ENCODE results near the gene SOD2.
"Not testable (repeated sequence)": the region's sequence is repeated elsewhere in the genome, so short reads cannot be mapped to it uniquely, and the experiment has no call there.

The SOD2 gene

GRCh38 chr6:159719287-159719686, 26.2 kb upstream of the SOD2 start:
- DNase-seq (ENCODE audit: low read depth, low spot score), result no peak
- H3K4me3 ChIP-seq (ENCODE audit: low read length), result no peak overlapping the region

- H3K4me3 ChIP-seq (ENCODE audit: low read length), result no peak overlapping the region
- DNase-seq (ENCODE audit: low read depth, low spot score), result no peak
Measured at GRCh38 chr6:159718634-159719033, 25.6 kb upstream of the SOD2 start.

GRCh38 chr6:159716247-159717096, 23.4 kb upstream of the SOD2 start:
- no peak overlapping the region for H3K4me3 ChIP-seq (ENCODE audit: low read length)

DNA sequence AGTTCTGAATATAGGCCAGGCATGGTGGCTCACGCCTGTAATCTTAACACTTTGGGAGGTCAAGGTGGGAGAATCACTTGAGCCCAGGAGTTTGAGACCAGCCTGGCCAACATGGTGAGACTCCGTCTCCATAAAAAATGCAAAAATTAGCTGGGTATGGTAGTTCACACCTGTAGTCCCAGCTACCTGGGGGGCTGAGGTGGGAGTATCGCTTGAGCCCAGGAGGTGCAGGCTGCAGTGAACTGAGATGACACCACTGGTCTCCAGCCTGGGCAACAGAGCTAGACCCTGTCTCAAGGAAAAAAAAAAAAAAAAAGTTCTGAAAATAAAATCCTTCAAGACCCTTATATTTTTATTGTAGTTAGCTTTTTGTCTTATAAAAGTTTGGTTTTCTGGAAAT, 22.6 kb upstream of the SOD2 start:
- H3K4me3 ChIP-seq (ENCODE audit: low read length), result no peak overlapping the region
- DNase-seq (ENCODE audit: low read depth, low spot score), result no peak

More at GRCh38 chr6:159716247-159717096, 23.4 kb upstream of the SOD2 start:
- DNase-seq (ENCODE audit: low read depth, low spot score), result no peak

DNA sequence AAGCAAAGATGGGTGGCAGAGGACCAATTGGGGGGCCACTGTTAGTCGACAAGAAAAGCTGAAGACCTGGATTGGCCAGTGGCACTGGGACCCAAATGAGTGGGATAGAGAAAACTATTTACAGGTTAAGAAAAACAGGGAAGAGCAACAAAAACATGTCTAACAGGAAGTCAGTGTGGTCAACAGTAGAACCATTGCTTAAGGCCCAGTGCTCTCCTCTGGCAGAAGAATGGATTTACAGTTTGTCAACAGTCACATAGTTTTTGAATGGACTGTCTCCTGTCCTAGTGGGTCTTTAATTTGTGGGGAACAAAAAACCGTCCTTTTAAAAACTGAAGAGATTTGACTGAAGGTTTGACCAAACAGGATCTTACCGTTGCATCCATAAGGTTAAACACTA, 22.1 kb upstream of the SOD2 start:
- no peak overlapping the region for H3K4me3 ChIP-seq (ENCODE audit: low read length)
- DNase-seq (ENCODE audit: low read depth, low spot score), result no peak

DNA sequence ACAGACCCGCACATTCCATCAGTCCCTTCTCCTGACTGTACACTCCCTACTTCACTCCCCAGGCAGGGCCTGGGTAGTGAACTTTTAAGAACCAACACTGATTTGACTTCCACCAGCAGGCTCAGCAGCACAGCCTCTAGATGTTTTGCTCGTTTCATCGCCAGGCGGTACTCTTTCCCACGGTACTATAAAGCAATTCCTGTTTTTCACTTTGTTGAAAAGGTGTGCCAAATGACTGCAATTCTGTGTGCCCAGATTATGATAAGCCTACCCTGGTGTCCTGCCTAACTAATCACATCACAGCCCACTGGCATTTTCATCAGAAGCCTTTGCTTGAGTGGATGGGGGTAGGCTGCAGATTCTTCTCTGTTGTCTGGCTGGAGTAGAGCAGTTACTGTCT, 21.4 kb upstream of the SOD2 start:
- DNase-seq (ENCODE audit: low read depth, low spot score), result no peak
- H3K4me3 ChIP-seq (ENCODE audit: low read length), result no peak overlapping the region

DNA sequence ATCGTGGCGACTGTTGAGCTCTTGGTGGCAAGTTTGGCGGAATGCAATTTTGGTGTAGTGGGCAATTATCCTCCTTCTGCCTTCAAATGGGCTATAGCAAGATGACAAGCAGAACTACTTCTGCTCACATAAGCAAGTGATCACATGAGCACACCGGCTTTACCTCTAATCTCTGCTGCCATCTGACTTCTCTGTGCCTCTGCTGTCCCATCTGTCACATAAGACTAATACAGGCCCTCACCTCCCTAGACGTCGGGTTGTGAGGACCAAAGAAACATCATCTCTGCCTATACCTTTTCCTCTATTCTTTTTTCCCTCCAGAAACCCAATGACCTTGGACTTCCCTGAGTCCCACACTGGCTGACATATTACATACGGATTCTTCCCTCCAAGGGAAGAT, 20.9 kb upstream of the SOD2 start:
- no peak for DNase-seq (ENCODE audit: low read depth, low spot score)
- H3K4me3 ChIP-seq (ENCODE audit: low read length), result no peak overlapping the region

DNA sequence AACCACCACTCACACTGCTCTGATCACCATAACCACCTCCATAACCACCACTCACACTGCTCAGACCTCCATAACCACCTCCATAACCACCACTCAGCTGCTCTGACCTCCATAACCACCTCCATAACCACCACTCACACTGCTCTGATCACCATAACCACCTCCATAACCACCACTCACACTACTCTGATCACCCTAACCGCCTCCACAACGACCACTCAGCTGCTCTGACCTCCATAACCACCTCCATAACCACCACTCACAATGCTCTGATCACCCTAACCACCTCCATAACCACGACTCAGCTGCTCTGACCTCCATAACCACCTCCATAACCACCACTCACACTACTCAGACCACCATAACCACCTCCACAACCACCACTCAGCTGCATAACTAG, 19.3 kb upstream of the SOD2 start:
- DNase-seq (ENCODE audit: low read depth, low spot score); H3K4me3 ChIP-seq (ENCODE audit: low read length): not testable (repeated sequence)

DNA sequence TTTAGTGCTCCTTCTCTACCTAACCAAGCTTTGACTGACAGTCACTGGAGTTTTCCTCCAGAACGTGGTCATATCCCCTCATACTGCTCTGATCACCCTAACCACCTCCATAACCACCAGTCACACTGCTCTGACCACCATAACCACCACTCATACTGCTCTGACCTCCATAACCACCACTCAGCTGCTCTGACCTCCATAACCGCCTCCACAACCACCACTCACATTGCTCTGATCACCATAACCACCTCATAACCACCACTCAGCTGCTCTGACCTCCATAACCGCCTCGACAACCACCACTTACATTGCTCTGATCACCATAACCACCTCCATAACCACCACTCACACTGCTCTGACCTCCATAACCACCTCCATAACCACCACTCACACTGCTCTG, 17.6 kb upstream of the SOD2 start:
- H3K4me3 ChIP-seq (ENCODE audit: low read length); DNase-seq (ENCODE audit: low read depth, low spot score): not testable (repeated sequence)

DNA sequence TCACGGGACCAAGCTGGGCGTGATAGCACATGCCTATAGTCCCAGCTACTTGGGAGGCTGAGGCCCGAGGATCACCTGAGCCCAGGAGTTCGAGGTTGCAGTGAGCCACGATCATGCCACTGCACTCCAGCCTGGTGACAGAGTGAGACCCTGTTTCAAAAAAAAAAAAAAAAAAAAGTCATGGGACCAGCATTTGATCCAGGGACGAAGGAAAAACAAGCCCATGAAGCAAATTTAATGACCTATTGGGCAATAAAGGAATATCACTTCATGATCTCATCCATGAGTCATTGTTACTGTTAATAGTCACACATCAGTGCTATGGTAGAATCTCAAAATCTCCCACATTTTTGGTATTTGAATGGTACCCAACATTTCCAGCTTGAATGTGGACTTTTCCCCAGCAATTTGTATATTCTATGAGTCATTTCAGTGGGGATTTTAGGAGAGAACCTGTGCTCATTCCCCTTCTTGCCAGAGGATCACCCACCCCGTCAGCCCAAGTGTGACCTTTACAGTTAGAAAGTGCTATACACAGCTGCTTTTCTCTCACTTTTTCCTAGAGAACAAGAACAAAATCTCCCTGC, 8.5 kb upstream of the SOD2 start:
- DNase-seq (ENCODE audit: low read depth, low spot score), result no peak
- H3K4me3 ChIP-seq (ENCODE audit: low read length), result no peak overlapping the region

DNA sequence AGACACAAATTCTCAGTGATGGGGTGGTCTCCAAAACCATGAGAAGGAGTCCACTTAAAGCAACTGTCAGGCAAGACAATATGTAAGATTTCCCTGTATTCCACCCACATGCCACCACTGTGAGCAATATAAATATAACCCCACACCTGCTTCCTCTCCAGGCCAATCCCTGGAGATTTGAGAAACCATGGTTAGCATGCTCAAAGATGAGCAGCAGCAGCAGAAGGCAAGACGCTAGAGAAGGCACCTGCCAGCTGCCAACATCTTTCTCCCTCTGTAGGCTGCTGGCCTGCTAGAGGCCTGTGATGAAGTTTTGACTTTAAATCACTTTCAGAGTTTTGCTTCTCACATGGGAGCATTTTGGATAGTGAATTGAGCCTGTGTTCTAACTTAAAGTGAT, 7.9 kb upstream of the SOD2 start:
- no peak for DNase-seq (ENCODE audit: low read depth, low spot score)

DNA sequence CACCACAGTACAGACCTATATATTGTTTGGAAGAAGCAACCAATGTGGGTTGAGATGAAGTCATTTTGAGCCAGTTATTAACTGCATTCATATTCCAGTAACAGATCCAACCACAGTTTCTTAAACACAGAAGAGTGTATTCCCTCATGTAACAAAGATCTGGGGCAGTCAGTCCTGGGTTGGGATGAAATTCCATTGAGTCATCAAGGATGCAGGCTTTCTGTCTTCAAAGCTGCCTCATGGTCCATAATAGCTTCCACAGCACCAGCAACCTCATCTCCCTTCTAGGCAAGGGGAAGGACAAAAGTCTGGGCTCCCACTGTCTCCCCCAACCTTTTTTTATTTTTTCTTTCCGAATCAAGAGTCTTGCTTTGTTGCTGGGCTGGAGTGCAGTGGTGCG, 2.9 kb upstream of the SOD2 start:
- DNase-seq (ENCODE audit: low read depth, low spot score), result no peak
- H3K4me3 ChIP-seq (ENCODE audit: low read length), result no peak overlapping the region

More for the DNA sequence above, 7.9 kb upstream of the SOD2 start:
- H3K4me3 ChIP-seq (ENCODE audit: low read length), result no peak overlapping the region

DNA sequence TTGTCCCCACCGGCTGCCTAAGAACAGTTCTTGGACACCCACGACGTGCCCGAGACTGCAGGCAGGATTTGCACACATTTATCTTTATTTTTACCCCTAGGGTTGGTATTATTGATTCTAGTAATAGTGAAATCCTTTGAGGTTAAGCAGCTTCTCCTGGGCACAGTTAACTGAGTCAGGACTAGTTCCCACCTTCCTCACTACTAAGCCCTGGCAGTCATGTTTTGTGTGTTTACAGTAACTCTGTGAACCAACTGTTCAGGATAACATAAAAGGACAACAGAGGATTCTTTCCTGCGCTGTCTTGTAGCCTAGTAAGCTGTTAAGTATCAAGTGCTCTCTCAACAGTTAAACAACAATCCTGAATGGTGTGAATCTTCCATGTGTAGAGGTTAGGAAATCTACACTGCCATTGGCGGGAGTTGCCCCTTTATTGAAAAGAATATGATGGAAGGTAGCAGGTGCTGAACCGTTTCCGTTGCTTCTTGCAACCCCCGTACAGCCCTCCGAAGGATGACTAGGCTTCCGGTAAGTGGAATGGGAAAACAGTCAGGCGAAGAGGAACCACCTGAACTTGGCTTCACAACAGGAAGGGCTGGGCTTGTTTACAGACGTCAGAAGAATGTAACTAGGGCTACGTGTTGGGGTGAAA, 979 bp upstream of the SOD2 start:
- no peak for DNase-seq (ENCODE audit: low read depth, low spot score)
- H3K4me3 ChIP-seq (ENCODE audit: low read length), result peak overlapping the region; percentile 75

- H3K4me3 ChIP-seq (ENCODE audit: low read length), result peak overlapping the region; percentile 75
- DNase-seq (ENCODE audit: low read depth, low spot score), result no peak
Measured at GRCh38 chr6:159692303-159693127, 526 bp downstream of the SOD2 start.

DNA sequence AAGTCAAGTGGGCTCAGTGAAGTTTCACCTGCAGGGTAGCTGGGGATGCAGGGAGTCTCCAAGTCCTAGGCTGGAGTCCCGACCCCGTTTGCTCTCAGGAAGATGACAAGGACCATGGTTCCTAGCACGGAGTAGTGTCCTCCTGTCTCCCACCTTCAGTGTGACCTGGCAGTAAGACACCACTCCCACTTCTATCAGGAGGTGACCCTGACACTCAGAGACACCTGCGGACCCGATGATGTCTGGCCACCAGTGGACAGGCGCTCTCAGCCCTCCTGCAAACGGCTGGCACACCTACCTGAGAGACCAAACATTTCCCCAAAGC, 1.1 kb downstream of the SOD2 start:
- no peak for DNase-seq (ENCODE audit: low read depth, low spot score)
- H3K4me3 ChIP-seq (ENCODE audit: low read length), result peak overlapping the region; percentile 75

- DNase-seq (ENCODE audit: low read depth, low spot score), result peak; percentile 72
- H3K4me3 ChIP-seq (ENCODE audit: low read length), result no peak overlapping the region
Measured at GRCh38 chr6:159691133-159691962, 1.7 kb downstream of the SOD2 start.

DNA sequence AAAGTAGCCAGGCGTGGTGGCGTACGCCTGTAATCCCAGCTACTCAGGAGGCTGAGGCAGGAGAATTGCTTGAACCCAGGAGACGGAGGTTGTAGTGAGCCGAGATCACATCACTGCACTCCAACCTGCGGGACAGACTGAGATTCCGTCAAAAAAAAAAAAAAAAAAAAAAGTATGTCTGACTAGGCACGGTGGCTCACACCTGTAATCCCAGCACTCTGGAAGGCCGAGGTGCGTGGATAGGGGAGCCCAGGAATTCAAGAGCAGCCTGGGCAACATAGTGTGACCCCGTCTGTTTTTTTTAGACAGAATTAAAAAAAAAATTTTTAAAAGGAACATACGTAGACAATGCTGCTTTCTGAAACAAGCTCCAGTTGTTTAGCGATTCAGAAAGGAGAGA, 2.9 kb downstream of the SOD2 start:
- H3K4me3 ChIP-seq (ENCODE audit: low read length); DNase-seq (ENCODE audit: low read depth, low spot score): not testable (repeated sequence)

- no peak overlapping the region for H3K4me3 ChIP-seq (ENCODE audit: low read length)
- no peak for DNase-seq (ENCODE audit: low read depth, low spot score)
Measured at GRCh38 chr6:159689001-159689400, 4.0 kb downstream of the SOD2 start.

All from Jurkat, Clone E6-1 (cell line).